Measurements from ENCODE around the gene DUS3L. TPM values are rescaled to one million over a fixed set of nuclear protein-coding genes. Genes with fewer than 3 reads are reported as not detected.
A peak's percentile ranks its signal among the peaks of the same experiment; 100 is the strongest.
"Not testable (repeated sequence)": the region's sequence is repeated elsewhere in the genome, so short reads cannot be mapped to it uniquely, and the experiment has no call there.

Gene DUS3L
- total RNA-seq, 6 donors from 2014 or later, result 31.4 to 88.0 (median 43.1) TPM

DNA sequence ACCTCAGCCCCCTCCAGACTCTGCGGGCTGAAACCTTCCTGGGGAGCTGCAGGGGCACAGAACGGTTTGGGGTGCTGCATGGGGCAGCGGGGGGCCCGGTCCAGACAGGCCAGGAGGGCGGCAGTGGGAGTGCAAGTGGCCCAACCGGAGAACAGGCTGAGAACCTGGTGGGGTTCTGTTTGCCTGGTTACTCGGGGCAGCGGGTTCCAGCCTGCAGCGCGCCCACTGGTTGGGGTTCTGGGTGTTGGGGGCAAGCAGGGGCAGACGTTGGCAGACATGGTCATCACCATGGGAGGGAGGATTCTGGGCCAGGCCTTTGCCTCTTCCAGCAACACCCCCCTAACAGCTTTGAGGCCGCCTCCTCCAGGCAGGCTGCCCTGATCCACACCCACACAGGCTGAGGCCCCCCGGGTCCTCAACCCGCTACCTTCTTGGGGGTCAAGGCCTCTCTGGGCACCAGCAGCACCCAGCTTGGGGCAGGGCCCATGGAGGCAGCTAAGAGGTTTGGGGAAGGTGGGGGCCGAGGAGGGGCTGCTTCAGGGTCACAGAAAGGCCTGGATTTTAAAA, 6.3 kb downstream of the DUS3L start, which contains the start of gene PRR22:
PRR22 (minus strand) TSS at position 166 of the 567 bp plus-strand sequence; CDS start at position 80, 86 bp downstream.
- WGBS, 2 donors, result 89 to 90% methylated on average over 3 to 14 of the region's 15 CpGs

GRCh38 chr19:5782945-5783919, 7.7 kb downstream of the DUS3L start:
- ATAC-seq (ENCODE audit: low FRiP score in 2 of 2), result no peak
- peak in 1 of 2 donors; percentile 82 for DNase-seq
- TF ChIP-seq EP300 (IDR thresholded peaks at IDR 0.05), result no peak
- no peak for TF ChIP-seq CTCF (IDR thresholded peaks at IDR 0.05)
- TF ChIP-seq POLR2A (IDR thresholded peaks at IDR 0.05), result no peak
- TF ChIP-seq POLR2AphosphoS5 (IDR thresholded peaks at IDR 0.05), result no peak
- Histone ChIP-seq H3K4me3 (no peak overlapping the region), H3K36me3 (peaks cover 29 to 54% (median 43%) of the 10 kb centered on the region in 4 donors), H3K9me3 (no peaks in the 10 kb centered on the region), H3K27ac (no peak overlapping the region), H3K27me3 (no peaks in the 10 kb centered on the region), H3K4me1 (no peaks in the 10 kb centered on the region)
- WGBS, 2 donors, result 85 to 90% methylated on average over 4 to 45 of the region's 48 CpGs

More for the DNA sequence above, 6.3 kb downstream of the DUS3L start, which contains the start of gene PRR22:
- DNase-seq, result no peak
- no peak for ATAC-seq (ENCODE audit: low FRiP score in 2 of 2)
- Histone ChIP-seq H3K27ac (no peak within 1 kb of the TSS), H3K27me3 (no peaks in the 10 kb centered on the region), H3K36me3 (peaks cover 38 to 68% (median 57%) of the 10 kb centered on the region in 4 donors), H3K4me3 (no peak within 1 kb of the TSS), H3K4me1 (no peaks in the 10 kb centered on the region), H3K9me3 (no peaks in the 10 kb centered on the region)
- TF ChIP-seq CTCF (IDR thresholded peaks at IDR 0.05) (no peak), EP300 (IDR thresholded peaks at IDR 0.05) (no peak), POLR2AphosphoS5 (IDR thresholded peaks at IDR 0.05) (no peak), POLR2A (IDR thresholded peaks at IDR 0.05) (no peak)

- no peak overlapping the region for H3K4me3 ChIP-seq
- H3K36me3 ChIP-seq, result peaks cover 26 to 45% (median 34%) of the 10 kb centered on the region in 4 donors
- TF ChIP-seq EP300 (IDR thresholded peaks at IDR 0.05) (no peak), POLR2AphosphoS5 (IDR thresholded peaks at IDR 0.05) (no peak), POLR2A (IDR thresholded peaks at IDR 0.05) (no peak), CTCF (IDR thresholded peaks at IDR 0.05) (no peak)
- ATAC-seq (ENCODE audit: low FRiP score in 2 of 2), result no peak
- H3K9me3 ChIP-seq, result no peaks in the 10 kb centered on the region
- no peaks in the 10 kb centered on the region for H3K27me3 ChIP-seq
- 87 to 100% methylated on average over 1 to 5 of the region's 9 CpGs for whole genome bisulfite sequencing, 2 donors
- H3K27ac ChIP-seq, result no peak overlapping the region
- no peaks in the 10 kb centered on the region for H3K4me1 ChIP-seq
- DNase-seq, result no peak
Observed at GRCh38 chr19:5782322-5782721, 8.6 kb downstream of the DUS3L start.

DNA sequence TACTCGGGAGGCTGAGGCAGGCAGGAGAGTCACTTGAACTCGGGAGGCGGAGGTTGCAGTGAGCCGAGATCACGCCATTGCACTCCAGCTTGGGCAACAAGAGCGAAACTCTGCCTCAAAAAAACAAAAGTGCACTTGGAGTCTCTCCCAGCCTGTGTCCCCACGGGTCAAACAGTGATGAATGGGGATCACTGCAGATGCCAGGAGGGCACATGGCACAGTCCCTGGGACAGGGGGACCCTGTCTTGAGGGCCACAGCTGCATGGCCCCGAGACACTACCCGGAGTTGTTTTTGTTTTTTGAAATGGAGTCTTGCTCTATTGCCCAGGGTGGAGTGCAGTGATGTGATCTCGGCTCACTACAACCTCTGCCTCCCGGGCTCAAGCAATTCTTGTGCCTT, 10.0 kb downstream of the DUS3L start:
- not testable (repeated sequence) for DNase-seq; ATAC-seq (ENCODE audit: low FRiP score in 2 of 2); H3K9me3 ChIP-seq; H3K27ac ChIP-seq; H3K4me1 ChIP-seq; H3K4me3 ChIP-seq; H3K27me3 ChIP-seq
- 83 to 88% methylated on average over 8 to 11 of the region's 11 CpGs for WGBS, 2 donors
- H3K36me3 ChIP-seq, result peaks cover 13 to 30% (median 20%) of the 10 kb centered on the region in 4 donors

GRCh38 chr19:5778402-5778801, 12.6 kb downstream of the DUS3L start:
- 82 to 89% methylated on average over 10 to 17 of the region's 17 CpGs for WGBS, 2 donors
- no peak overlapping the region for H3K4me3 ChIP-seq
- peaks cover 0 to 7% (median 0%) of the 10 kb centered on the region in 4 donors for H3K36me3 ChIP-seq
- no peak overlapping the region for H3K27ac ChIP-seq
- H3K4me1 ChIP-seq, result no peaks in the 10 kb centered on the region
- H3K9me3 ChIP-seq, result no peaks in the 10 kb centered on the region
- H3K27me3 ChIP-seq, result no peaks in the 10 kb centered on the region
- no peak for TF ChIP-seq POLR2AphosphoS5 (IDR thresholded peaks at IDR 0.05)
- TF ChIP-seq EP300 (IDR thresholded peaks at IDR 0.05), result no peak
- TF ChIP-seq POLR2A (IDR thresholded peaks at IDR 0.05), result no peak
- no peak for TF ChIP-seq CTCF (IDR thresholded peaks at IDR 0.05)
- ATAC-seq (ENCODE audit: low FRiP score in 2 of 2), result peak in 1 of 2 donors; percentile 24
- DNase-seq, result no peak
